ENCODE measurements around the gene RNF126.

The RNF126 gene

DNA sequence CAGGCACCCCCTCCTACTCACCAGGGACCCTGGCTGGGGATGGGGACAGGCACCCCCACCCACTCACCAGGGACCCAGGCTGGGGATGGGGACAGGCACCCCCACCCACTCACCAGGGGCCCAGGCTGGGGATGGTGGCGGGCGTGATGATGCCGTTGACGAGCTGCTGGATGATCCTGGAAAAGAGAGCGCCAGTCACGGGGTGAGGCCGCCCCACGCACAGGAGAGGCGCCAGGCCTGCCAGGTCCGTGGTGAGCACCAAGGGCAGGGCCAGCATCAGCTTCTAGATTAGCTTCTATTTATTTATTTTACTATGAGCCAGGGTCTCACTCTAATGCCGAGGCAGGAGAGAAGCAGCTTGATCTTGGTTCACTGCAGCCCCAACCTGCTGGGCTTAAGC lies 12.9 kb downstream of the RNF126 start:
- TF ChIP-seq, protein P1, sequence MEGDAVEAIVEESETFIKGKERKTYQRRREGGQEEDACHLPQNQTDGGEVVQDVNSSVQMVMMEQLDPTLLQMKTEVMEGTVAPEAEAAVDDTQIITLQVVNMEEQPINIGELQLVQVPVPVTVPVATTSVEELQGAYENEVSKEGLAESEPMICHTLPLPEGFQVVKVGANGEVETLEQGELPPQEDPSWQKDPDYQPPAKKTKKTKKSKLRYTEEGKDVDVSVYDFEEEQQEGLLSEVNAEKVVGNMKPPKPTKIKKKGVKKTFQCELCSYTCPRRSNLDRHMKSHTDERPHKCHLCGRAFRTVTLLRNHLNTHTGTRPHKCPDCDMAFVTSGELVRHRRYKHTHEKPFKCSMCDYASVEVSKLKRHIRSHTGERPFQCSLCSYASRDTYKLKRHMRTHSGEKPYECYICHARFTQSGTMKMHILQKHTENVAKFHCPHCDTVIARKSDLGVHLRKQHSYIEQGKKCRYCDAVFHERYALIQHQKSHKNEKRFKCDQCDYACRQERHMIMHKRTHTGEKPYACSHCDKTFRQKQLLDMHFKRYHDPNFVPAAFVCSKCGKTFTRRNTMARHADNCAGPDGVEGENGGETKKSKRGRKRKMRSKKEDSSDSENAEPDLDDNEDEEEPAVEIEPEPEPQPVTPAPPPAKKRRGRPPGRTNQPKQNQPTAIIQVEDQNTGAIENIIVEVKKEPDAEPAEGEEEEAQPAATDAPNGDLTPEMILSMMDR (conservative IDR thresholded peaks at IDR 0.05): no peak
- H3K27ac ChIP-seq: no peak overlapping the region

DNA sequence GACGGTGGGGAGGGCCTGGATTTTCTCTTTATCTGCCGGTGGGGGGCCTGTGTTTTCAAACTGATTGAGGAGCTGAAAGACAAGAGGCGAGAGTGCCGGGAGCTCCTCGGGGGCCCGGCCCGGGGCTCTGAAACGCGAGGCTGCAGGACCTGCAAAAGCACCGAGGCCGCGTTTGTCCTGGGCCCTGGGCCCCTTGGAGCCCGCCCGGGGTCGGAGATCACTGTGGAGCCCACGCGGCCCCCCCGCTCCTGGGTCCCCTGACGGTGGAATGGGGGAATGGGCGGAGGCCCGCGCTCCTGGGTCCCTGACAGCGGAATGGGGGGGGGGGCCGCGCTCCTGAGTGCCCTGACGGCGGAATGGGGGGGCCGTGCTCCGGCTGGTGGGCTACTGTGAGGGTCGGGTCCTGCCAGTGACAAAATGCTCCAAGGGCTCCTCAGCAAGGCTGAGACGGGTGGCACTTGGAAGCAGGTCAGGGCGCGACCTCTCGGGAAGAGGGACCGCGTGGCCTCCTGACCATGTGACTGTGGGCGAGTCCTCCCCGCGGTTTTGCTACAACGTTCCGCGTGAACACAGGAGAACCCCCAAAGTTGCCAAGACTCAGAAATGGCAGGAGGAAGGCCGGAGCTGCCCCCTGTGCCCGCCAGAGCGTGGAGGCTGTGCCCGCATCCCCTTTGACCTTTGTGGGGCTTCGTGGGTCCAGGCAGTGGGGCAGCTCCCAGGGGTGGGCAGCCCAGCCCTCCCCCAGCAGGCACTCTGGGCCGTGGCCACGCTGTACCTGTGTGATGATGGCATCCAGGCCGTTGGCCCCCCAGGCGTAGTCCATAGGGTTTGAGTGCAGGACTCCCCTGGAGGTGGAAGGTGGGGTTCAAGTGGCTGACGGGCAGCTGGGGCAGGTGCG lies 13.9 kb downstream of the RNF126 start:
- TF ChIP-seq, protein P1 (conservative IDR thresholded peaks at IDR 0.05): no peak
- no peak overlapping the region for H3K27ac ChIP-seq

DNA sequence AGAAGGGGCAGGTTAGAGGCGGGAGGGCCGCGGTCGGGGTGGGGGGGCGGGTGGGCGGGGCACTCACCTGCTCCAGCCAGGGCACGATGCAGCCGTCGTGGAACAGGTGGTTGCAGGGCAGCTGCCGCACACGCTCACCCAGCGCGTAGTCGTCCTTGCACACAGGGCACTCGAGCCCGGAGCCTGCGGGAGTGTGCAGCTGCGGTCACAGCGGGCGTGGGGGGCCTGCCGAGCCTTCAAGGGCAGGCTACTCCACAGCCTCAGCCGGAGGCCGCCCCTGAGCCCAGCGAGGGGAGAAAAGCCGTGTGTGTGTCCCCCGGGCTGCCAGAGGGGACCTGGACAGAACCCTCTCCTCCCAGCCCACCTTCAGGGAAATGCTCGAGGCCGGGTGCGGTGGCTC lies 14.7 kb downstream of the RNF126 start:
- TF ChIP-seq, protein P1 (conservative IDR thresholded peaks at IDR 0.05): no peak
- no peak overlapping the region for H3K27ac ChIP-seq

DNA sequence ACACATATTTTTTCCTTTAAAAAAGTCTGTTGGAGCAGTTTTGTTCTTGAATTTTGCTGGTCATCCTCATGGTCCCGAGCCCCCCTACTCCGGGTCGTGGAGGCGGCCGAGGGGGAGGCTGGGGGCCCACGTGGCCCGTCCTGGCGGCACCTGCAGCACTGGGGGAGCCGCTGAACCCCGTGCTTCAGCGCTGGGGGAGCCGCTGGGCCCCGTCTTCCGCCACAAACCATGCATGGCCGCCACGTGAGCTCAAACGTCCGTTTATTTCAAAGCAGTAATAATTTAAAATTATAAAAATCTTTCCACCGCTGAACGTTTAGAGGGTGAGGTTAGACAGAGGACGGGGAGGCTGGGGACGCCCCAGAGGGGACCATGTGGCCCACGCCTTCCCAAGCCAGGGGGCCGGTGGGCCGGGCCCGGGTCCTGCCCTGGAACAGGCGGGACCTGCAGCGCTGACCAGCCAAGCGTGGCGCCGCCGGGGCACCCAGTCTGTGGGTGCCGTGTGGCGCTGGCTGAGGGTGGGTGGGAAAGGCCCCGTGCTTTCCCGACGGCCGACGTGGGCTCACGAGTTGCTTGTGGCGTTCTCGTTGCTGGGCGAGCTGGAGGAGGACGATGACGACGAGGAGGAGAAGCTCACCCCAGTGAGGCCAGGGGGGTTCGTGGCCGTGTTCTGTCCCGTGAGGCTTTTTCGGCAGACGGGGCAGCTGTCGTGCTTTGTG lies 15.3 kb downstream of the RNF126 start:
- no peak overlapping the region for H3K27ac ChIP-seq
- TF ChIP-seq, protein P1 (conservative IDR thresholded peaks at IDR 0.05): no peak

DNA sequence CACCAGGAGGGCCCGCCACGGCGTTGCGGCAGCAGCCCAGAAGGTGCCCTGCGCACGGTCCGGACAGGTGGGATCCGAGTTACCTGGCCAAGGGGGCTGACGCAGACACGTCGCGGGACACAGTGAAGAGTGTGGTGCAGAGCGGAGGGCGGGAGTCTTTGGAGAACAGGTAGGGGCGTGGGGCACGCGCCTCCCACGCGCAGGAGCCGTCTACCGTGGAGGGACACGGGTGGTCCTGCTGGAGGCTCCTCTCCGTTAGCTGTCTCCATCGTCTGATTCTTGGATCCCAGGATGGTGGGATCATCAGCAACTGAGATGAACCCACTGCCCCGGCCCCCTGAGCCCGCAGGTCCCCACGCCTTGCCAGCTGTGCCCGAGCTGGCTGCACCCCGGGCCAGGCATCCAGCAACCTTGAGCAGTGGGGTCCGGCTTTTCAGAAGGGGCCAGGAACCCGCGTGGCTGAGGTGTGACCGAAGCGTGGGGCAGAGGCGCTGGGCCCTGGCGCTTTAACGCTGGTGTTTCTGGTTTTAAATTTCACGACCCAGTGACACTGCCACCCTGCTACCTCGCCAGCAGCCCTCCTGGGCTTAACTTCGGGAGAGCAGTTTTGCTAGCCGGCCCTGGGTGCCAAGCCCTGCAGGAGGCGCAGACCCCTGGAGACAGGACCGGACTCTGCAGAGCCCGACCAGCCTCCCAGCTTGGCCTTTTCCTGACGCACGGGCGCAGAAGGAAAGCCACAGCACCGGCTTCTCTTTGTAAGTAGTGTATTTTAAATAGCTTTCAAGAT lies 16.0 kb downstream of the RNF126 start:
- TF ChIP-seq, protein P1 (conservative IDR thresholded peaks at IDR 0.05): no peak
- no peak overlapping the region for H3K27ac ChIP-seq

DNA sequence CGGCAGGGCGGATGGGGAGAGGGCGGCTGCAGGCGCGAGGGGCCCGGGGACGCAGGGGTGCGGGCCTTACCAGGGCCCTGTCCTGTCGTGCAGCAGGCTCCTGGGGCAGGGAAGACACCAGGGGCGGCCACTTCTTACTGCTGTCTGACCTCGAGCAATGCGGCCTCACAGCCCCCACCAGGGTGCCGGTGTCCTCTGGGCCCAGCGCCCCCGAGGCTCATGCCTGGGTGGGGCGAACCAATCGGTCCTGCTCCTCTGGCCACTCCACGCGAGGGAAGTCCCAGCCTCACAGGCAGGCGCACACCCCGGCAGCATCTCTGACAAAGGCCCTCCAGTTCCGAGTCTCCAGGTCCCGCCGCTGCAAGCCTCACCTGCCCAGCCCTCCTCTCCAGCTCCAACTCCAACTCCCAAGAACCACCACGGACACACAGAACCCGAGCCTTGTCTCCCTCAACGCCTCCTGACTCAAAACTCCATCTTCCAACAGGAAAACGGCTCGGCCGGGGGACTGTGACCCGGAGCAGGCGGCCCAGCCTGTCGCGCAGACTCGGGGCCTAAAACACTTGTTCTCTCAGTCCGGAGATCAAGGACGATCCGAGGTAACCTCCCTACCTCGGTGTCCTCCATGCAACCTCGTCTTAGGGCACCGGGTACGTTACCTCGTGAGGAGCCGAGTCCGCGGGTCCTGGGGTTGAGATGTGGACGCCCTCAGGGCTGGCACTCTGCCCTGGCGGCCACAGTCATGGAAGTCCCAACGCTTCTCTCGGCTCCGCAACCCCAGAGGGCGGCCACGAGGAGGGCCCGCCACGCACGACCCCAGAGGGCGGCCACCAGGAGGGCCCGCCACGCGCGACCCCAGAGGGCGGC lies 16.9 kb downstream of the RNF126 start:
- H3K27ac ChIP-seq: no peak overlapping the region
- TF ChIP-seq, protein P1 (conservative IDR thresholded peaks at IDR 0.05): no peak

Data from VCaP (cell line).